ENCODE measurements around the gene TM4SF4.

The TM4SF4 gene

DNA sequence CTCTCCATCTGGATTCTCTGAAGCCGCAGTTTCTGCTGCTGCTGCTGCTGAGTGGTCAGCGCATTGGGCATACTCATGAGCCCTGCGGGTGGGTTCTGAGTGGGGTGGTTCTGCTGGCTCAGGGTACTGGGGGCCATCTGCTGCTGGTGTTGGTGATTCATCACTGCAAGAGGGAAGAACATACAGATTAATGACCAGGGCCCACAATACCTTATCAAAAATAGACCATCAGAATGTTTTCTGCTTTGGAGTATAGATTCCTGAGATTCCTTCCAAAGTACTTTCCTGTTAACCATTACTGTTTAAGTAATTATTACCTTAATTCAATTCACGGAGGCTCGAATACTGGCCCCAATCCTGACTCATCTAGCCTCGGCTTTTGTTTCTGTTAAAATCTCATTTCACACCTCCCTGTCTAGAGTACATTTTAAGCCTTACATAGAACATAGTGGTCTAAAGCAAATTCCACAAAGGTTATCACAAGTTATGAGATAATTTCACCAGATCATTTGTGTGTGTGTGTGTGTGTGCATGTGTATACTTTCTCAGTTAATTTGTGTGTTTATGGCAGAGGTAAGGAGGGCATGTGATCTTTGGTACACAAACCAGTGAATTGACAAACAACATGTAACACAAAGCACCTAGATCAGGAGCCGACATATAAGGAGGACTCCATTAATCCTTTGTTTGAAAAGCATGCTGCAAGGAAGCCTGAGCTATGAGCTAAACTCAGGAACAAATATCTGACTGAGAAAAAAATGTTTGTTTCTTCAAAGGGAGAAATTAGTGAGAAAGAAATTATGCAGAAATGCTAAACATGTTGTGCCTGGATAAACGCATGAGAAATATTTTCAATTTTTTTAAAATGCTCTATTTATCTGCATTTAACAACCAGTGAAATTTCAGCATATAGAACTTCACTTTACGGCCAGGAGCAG, 68.1 kb downstream of the TM4SF4 start:
- 0 out of 2 replicates have a peak, but pooled peaks cover 4% of the 10 kb centered on the region for H3K27me3 ChIP-seq (ENCODE audit: low read length)
- no peak overlapping the region for H3K9ac ChIP-seq (ENCODE audit: low read length)
- H3F3A ChIP-seq (ENCODE audit: insufficient read depth), result no peaks in the 10 kb centered on the region
- H2AFZ ChIP-seq (ENCODE audit: low read depth, low read length, severe bottlenecking), result no peak overlapping the region
- H3K4me2 ChIP-seq (ENCODE audit: low read depth, low read length, poor library complexity, severe bottlenecking), result no peak overlapping the region
- no peaks in the 10 kb centered on the region for H4K20me1 ChIP-seq (ENCODE audit: low read depth, low read length)
- H3K79me2 ChIP-seq (ENCODE audit: insufficient read depth, low read length), result no peaks in the 10 kb centered on the region
- H3K4me3 ChIP-seq (ENCODE audit: insufficient read depth, low read length, poor library complexity, severe bottlenecking), result no peak overlapping the region
- H3K27ac ChIP-seq (ENCODE audit: low read depth, low read length), result no peak overlapping the region
- no peaks in the 10 kb centered on the region for H3K9me2 ChIP-seq (replicated peaks; ENCODE audit: insufficient read depth, low read length)
- H3K36me3 ChIP-seq (ENCODE audit: low read length), result no peaks in the 10 kb centered on the region
- TF ChIP-seq, protein P1, sequence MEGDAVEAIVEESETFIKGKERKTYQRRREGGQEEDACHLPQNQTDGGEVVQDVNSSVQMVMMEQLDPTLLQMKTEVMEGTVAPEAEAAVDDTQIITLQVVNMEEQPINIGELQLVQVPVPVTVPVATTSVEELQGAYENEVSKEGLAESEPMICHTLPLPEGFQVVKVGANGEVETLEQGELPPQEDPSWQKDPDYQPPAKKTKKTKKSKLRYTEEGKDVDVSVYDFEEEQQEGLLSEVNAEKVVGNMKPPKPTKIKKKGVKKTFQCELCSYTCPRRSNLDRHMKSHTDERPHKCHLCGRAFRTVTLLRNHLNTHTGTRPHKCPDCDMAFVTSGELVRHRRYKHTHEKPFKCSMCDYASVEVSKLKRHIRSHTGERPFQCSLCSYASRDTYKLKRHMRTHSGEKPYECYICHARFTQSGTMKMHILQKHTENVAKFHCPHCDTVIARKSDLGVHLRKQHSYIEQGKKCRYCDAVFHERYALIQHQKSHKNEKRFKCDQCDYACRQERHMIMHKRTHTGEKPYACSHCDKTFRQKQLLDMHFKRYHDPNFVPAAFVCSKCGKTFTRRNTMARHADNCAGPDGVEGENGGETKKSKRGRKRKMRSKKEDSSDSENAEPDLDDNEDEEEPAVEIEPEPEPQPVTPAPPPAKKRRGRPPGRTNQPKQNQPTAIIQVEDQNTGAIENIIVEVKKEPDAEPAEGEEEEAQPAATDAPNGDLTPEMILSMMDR (IDR thresholded peaks at IDR 0.05; ENCODE audit: insufficient read depth, low read length, poor library complexity, severe bottlenecking), result no peak
- no peak for TF ChIP-seq EZH2phosphoT487 (conservative IDR thresholded peaks at IDR 0.05; ENCODE audit: low read length)
- no peaks in the 10 kb centered on the region for H3K9me3 ChIP-seq (ENCODE audit: insufficient read depth, low read length)

- TF ChIP-seq, protein P1 (IDR thresholded peaks at IDR 0.05; ENCODE audit: insufficient read depth, low read length, poor library complexity, severe bottlenecking), result no peak
- TF ChIP-seq EZH2phosphoT487 (conservative IDR thresholded peaks at IDR 0.05; ENCODE audit: low read length), result no peak
Measured at GRCh38 chr3:149545049-149545448, 70.6 kb downstream of the TM4SF4 start.

DNA sequence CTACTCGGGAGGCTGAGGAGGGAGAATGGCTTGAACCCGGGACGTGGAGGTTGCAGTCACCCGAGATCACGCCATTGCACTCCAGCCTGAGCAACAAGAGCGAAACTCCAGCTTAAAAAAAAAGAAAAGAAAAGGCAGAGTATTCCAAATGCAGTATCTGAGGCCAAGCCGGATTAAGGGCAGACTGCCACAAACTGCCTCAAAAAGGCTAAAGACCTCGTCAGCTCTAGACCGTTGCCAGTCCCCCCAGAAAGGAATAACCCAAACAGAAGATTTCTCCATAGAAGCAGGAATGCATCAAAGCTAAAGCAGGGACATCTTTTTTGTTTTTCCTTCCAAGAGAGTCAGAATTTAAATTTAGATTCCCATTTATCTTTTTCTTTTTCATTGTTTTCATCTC, 72.9 kb downstream of the TM4SF4 start:
- Histone ChIP-seq H3F3A (ENCODE audit: insufficient read depth) (no peaks in the 10 kb centered on the region), H3K27ac (ENCODE audit: low read depth, low read length) (no peak overlapping the region), H3K9me2 (replicated peaks; ENCODE audit: insufficient read depth, low read length) (no peaks in the 10 kb centered on the region), H3K9ac (ENCODE audit: low read length) (no peak overlapping the region), H3K36me3 (ENCODE audit: low read length) (no peaks in the 10 kb centered on the region), H3K4me2 (ENCODE audit: low read depth, low read length, poor library complexity, severe bottlenecking) (no peak overlapping the region), H3K4me3 (ENCODE audit: insufficient read depth, low read length, poor library complexity, severe bottlenecking) (no peak overlapping the region), H3K9me3 (ENCODE audit: insufficient read depth, low read length) (no peaks in the 10 kb centered on the region), H4K20me1 (ENCODE audit: low read depth, low read length) (no peaks in the 10 kb centered on the region), H3K79me2 (ENCODE audit: insufficient read depth, low read length) (no peaks in the 10 kb centered on the region), H2AFZ (ENCODE audit: low read depth, low read length, severe bottlenecking) (no peak overlapping the region), H3K27me3 (ENCODE audit: low read length) (0 out of 2 replicates have a peak, but pooled peaks cover 4% of the 10 kb centered on the region)
- TF ChIP-seq, protein P1 (IDR thresholded peaks at IDR 0.05; ENCODE audit: insufficient read depth, low read length, poor library complexity, severe bottlenecking), result no peak
- no peak for TF ChIP-seq EZH2phosphoT487 (conservative IDR thresholded peaks at IDR 0.05; ENCODE audit: low read length)

More at GRCh38 chr3:149545049-149545448, 70.6 kb downstream of the TM4SF4 start:
- Histone ChIP-seq H4K20me1 (ENCODE audit: low read depth, low read length) (no peaks in the 10 kb centered on the region), H3K4me2 (ENCODE audit: low read depth, low read length, poor library complexity, severe bottlenecking) (no peak overlapping the region), H2AFZ (ENCODE audit: low read depth, low read length, severe bottlenecking) (no peak overlapping the region), H3K9me2 (replicated peaks; ENCODE audit: insufficient read depth, low read length) (no peaks in the 10 kb centered on the region), H3K36me3 (ENCODE audit: low read length) (no peaks in the 10 kb centered on the region), H3K9me3 (ENCODE audit: insufficient read depth, low read length) (no peaks in the 10 kb centered on the region), H3K9ac (ENCODE audit: low read length) (no peak overlapping the region), H3K4me3 (ENCODE audit: insufficient read depth, low read length, poor library complexity, severe bottlenecking) (no peak overlapping the region), H3K27ac (ENCODE audit: low read depth, low read length) (no peak overlapping the region), H3K27me3 (ENCODE audit: low read length) (0 out of 2 replicates have a peak, but pooled peaks cover 4% of the 10 kb centered on the region), H3F3A (ENCODE audit: insufficient read depth) (no peaks in the 10 kb centered on the region), H3K79me2 (ENCODE audit: insufficient read depth, low read length) (no peaks in the 10 kb centered on the region)

Measured in SU-DHL-6 (cell line).